Loucy (cell line): Measurements from ENCODE around the gene NHP2.

Source experiments
- H2AFZ ChIP-seq: fragments of 200-600 bp; sonication (generic); 2 replicates; pipeline ENCODE4 v1.6.0; 2016; ENCODE audit warnings: antibody characterized with exemption, mild to moderate bottlenecking, low read length, moderate library complexity
- H3F3A ChIP-seq: fragments of 200-600 bp; 2 replicates; pipeline ENCODE4 v1.6.0; 2016; ENCODE audit warnings: antibody characterized with exemption, low read depth, mild to moderate bottlenecking
- H3K27me3 ChIP-seq: fragments of 200-600 bp; sonication (generic); 2 replicates; pipeline ENCODE4 v1.6.1; 2014; ENCODE audit warnings: low read length, mild to moderate bottlenecking; ENCODE audit not compliant: insufficient read depth, poor library complexity, severe bottlenecking
- H3K36me3 ChIP-seq: fragments of 200-600 bp; sonication (generic); 2 replicates; pipeline ENCODE4 v1.6.1; 2016; ENCODE audit warnings: low read length; ENCODE audit not compliant: insufficient read depth
- H3K4me1 ChIP-seq: fragments of 200-600 bp; sonication (generic); 2 replicates; pipeline ENCODE4 v1.5.1; 2014; ENCODE audit warnings: low read length, mild to moderate bottlenecking; ENCODE audit not compliant: insufficient read depth, poor library complexity, severe bottlenecking
- H3K4me2 ChIP-seq: fragments of 200-600 bp; sonication (generic); 2 replicates; pipeline ENCODE4 v1.6.0; 2014; ENCODE audit warnings: antibody characterized with exemption, low read length, low read depth, mild to moderate bottlenecking; ENCODE audit not compliant: poor library complexity, severe bottlenecking
- H3K4me3 ChIP-seq: fragments of 200-600 bp; sonication (generic); 2 replicates; pipeline ENCODE4 v1.5.1; 2014; ENCODE audit warnings: low read length, mild to moderate bottlenecking, mixed read lengths; ENCODE audit not compliant: poor library complexity, severe bottlenecking
- H3K79me2 ChIP-seq: fragments of 200-600 bp; sonication (generic); 2 replicates; pipeline ENCODE4 v1.6.1; 2014; ENCODE audit warnings: low read length; ENCODE audit not compliant: insufficient read depth
- H3K9ac ChIP-seq: fragments of 200-600 bp; sonication (generic); 2 replicates; pipeline ENCODE4 v1.6.0; 2014; ENCODE audit warnings: mild to moderate bottlenecking, low read depth, low read length, moderate library complexity; ENCODE audit not compliant: poor library complexity, severe bottlenecking
- H3K9me2 ChIP-seq: fragments of 200-600 bp; sonication (generic); replicated peaks from 2 replicates; pipeline ENCODE4 v1.6.1; 2016; ENCODE audit warnings: low read depth, low read length, mixed read lengths
- H3K9me3 ChIP-seq: fragments of 200-600 bp; sonication (generic); 2 replicates; pipeline ENCODE4 v1.6.1; 2014; ENCODE audit warnings: mild to moderate bottlenecking, antibody characterized with exemption, low read length, low read depth; ENCODE audit not compliant: insufficient read depth
- H4K20me1 ChIP-seq: fragments of 200-600 bp; sonication (generic); 2 replicates; pipeline ENCODE4 v1.6.0; 2014; ENCODE audit warnings: antibody characterized with exemption, low read length, mild to moderate bottlenecking; ENCODE audit not compliant: insufficient read depth, poor library complexity, severe bottlenecking
- EZH2phosphoT487 ChIP-seq: fragments of 200-600 bp; IDR thresholded peaks from 2 replicates; pipeline ENCODE4 v1.6.1; 2018; ENCODE audit warnings: antibody characterized with exemption, mild to moderate bottlenecking, moderate library complexity, borderline replicate concordance
- TF ChIP-seq, protein P1 (sequence below): fragments of 200-600 bp; sonication (generic); conservative IDR thresholded peaks from 2 replicates; pipeline ENCODE4 v1.5.1; 2014; ENCODE audit warnings: mild to moderate bottlenecking, antibody characterized with exemption, low read length

The NHP2 gene

DNA sequence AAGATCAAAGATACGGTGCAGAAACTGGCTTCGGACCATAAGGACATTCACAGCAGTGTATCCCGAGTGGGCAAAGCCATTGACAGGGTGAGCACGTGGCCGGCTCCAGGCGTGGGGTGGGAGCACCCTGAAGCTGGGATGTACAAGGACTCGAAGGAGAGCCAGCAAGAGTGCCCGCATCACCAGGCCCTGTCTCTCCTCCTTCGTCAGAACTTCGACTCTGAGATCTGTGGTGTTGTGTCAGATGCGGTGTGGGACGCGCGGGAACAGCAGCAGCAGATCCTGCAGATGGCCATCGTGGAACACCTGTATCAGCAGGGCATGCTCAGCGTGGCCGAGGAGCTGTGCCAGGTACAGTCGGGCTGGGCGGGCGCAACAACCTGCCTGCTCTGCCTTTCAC lies 11.0 kb downstream of the NHP2 start:
- H3K36me3 ChIP-seq: peaks cover 8% of the 10 kb centered on the region; the same call in 1 of the 2 replicates
- H3K79me2 ChIP-seq: no peaks in the 10 kb centered on the region
- no peak overlapping the region for H3K9ac ChIP-seq
- TF ChIP-seq, protein P1, sequence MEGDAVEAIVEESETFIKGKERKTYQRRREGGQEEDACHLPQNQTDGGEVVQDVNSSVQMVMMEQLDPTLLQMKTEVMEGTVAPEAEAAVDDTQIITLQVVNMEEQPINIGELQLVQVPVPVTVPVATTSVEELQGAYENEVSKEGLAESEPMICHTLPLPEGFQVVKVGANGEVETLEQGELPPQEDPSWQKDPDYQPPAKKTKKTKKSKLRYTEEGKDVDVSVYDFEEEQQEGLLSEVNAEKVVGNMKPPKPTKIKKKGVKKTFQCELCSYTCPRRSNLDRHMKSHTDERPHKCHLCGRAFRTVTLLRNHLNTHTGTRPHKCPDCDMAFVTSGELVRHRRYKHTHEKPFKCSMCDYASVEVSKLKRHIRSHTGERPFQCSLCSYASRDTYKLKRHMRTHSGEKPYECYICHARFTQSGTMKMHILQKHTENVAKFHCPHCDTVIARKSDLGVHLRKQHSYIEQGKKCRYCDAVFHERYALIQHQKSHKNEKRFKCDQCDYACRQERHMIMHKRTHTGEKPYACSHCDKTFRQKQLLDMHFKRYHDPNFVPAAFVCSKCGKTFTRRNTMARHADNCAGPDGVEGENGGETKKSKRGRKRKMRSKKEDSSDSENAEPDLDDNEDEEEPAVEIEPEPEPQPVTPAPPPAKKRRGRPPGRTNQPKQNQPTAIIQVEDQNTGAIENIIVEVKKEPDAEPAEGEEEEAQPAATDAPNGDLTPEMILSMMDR: no peak
- TF ChIP-seq EZH2phosphoT487: no peak
- H3K27me3 ChIP-seq: no peaks in the 10 kb centered on the region
- H3K4me2 ChIP-seq: no peak overlapping the region
- no peak overlapping the region for H2AFZ ChIP-seq
- H4K20me1 ChIP-seq: no peaks in the 10 kb centered on the region
- H3K9me2 ChIP-seq: no peaks in the 10 kb centered on the region
- H3K4me1 ChIP-seq: no peaks in the 10 kb centered on the region
- H3F3A ChIP-seq: no peaks in the 10 kb centered on the region
- no peaks in the 10 kb centered on the region for H3K9me3 ChIP-seq
- no peak overlapping the region for H3K4me3 ChIP-seq

GRCh38 chr5:178141550-178141949 lies 12.1 kb downstream of the NHP2 start:
- no peaks in the 10 kb centered on the region for H3K9me3 ChIP-seq
- no peaks in the 10 kb centered on the region for H3K9me2 ChIP-seq
- no peak overlapping the region for H2AFZ ChIP-seq
- no peaks in the 10 kb centered on the region for H3K27me3 ChIP-seq
- H3K79me2 ChIP-seq: no peaks in the 10 kb centered on the region
- TF ChIP-seq, protein P1: no peak
- TF ChIP-seq EZH2phosphoT487: no peak
- no peaks in the 10 kb centered on the region for H3F3A ChIP-seq
- no peaks in the 10 kb centered on the region for H3K4me1 ChIP-seq
- no peak overlapping the region for H3K9ac ChIP-seq
- H3K36me3 ChIP-seq: no peaks in the 10 kb centered on the region
- H4K20me1 ChIP-seq: no peaks in the 10 kb centered on the region
- H3K4me3 ChIP-seq: no peak overlapping the region
- H3K4me2 ChIP-seq: no peak overlapping the region

- Histone ChIP-seq H3K9me3 (no peaks in the 10 kb centered on the region), H3K9ac (no peak overlapping the region), H3K79me2 (no peaks in the 10 kb centered on the region), H3K4me2 (no peak overlapping the region), H3K9me2 (no peaks in the 10 kb centered on the region), H3K27me3 (no peaks in the 10 kb centered on the region), H3K4me1 (no peaks in the 10 kb centered on the region), H3K4me3 (no peak overlapping the region), H3F3A (no peaks in the 10 kb centered on the region), H2AFZ (no peak overlapping the region), H3K36me3 (no peaks in the 10 kb centered on the region), H4K20me1 (no peaks in the 10 kb centered on the region)
- TF ChIP-seq, protein P1: no peak
Observed at GRCh38 chr5:178137991-178138390, 15.7 kb downstream of the NHP2 start.
